IPS-18c (cell line): ENCODE data around the gene SEC24D.
A peak's percentile ranks its signal among the peaks of the same experiment; 100 is the strongest.

ENCODE experiments used
- H3K4me3 ChIP-seq: 2 replicates; pipeline ENCODE4 v1.7.0; 2013; ENCODE audit warnings: low read depth, mild to moderate bottlenecking, low read length, moderate library complexity; ENCODE audit not compliant: insufficient read depth
- H3K9me3 ChIP-seq: one replicate; pipeline ENCODE4 v1.6.1; 2013; ENCODE audit warnings: mild to moderate bottlenecking, low read length, moderate library complexity; ENCODE audit not compliant: control insufficient read depth, insufficient read depth

Gene SEC24D

DNA sequence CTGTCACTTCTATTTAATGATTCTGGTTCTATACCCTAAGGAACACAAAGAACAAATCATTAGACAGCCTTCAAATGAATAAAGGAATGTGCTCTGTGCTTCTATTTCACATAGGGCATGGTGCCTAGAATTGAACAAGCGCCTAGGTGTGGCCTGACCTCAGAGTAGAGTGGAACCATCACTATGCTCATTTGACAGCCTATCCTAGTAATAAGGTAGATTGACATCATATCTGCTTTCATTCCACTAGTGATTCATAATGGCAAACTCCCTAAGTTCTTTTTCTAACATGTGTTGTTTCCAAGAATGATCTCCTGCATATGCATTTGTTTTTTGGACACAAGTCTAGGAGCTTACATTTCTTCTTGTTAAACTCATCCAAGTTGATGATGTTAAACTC, 114.2 kb downstream of the SEC24D start:
- H3K9me3 ChIP-seq, result no peaks in the 10 kb centered on the region
- H3K4me3 ChIP-seq, result no peak overlapping the region

- H3K9me3 ChIP-seq, result no peaks in the 10 kb centered on the region
Measured at GRCh38 chr4:118718511-118719170, 117.3 kb downstream of the SEC24D start.

GRCh38 chr4:118716304-118716703, 119.6 kb downstream of the SEC24D start:
- no peak overlapping the region for H3K4me3 ChIP-seq
- H3K9me3 ChIP-seq, result no peaks in the 10 kb centered on the region

More at GRCh38 chr4:118718511-118719170, 117.3 kb downstream of the SEC24D start:
- no peak overlapping the region for H3K4me3 ChIP-seq

GRCh38 chr4:118714682-118715081, 121.2 kb downstream of the SEC24D start:
- Histone ChIP-seq H3K4me3 (no peak overlapping the region), H3K9me3 (no peaks in the 10 kb centered on the region)

GRCh38 chr4:118712872-118713271, 123.1 kb downstream of the SEC24D start:
- no peak overlapping the region for H3K4me3 ChIP-seq
- no peaks in the 10 kb centered on the region for H3K9me3 ChIP-seq

GRCh38 chr4:118711052-118711451, 124.9 kb downstream of the SEC24D start:
- Histone ChIP-seq H3K9me3 (no peaks in the 10 kb centered on the region), H3K4me3 (no peak overlapping the region)

DNA sequence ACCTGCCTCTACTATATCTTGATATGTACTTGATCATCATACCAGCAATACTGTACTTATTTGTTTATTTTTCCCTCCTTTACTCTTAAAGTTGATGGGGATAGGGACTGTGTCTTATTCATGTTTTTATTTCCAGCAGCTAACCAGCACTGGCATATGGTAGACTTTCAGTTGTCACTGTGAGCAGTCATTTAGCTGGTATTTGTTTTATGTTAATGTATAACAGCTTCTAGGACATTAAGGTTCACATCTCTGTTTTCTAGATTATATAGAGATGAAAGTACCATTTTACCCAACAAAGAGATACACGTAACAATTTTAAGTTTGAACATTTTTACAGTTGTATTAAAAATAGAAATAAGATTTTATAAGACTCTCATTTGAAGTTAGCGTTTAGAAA, 132.8 kb downstream of the SEC24D start:
- no peak overlapping the region for H3K4me3 ChIP-seq
- no peaks in the 10 kb centered on the region for H3K9me3 ChIP-seq

GRCh38 chr4:118684873-118685811, 150.8 kb downstream of the SEC24D start, which contains the start of gene METTL14:
METTL14 (plus strand) TSS chr4:118685392; CDS start chr4:118685535, 143 bp downstream.
- Histone ChIP-seq H3K4me3 (peak within 1 kb of the TSS; percentile 64), H3K9me3 (peaks cover 2% of the 10 kb centered on the region)

DNA sequence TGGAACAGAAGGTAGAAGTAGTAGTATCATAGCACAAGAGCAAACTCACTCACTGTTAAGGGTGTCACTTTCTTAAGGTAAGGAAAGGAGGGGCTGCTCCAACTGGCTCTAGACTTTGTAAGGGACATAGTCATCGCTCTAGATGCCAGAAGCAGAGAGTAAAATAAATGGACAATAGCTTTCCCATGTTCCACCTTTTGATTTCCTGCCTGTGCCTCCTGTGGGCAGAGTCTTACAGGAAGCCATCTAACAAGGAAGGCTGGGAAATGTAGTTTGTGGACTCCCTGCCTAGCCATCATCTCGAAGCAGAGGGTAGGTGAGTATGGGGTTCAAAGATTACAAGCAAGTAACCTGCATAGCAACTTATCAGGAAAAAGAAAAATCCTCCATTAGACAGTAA, 152.4 kb downstream of the SEC24D start:
- H3K9me3 ChIP-seq, result no peaks in the 10 kb centered on the region
- H3K4me3 ChIP-seq, result no peak overlapping the region

- Histone ChIP-seq H3K4me3 (no peak overlapping the region), H3K9me3 (no peaks in the 10 kb centered on the region)
Measured at GRCh38 chr4:118682928-118683327, 153.0 kb downstream of the SEC24D start.

DNA sequence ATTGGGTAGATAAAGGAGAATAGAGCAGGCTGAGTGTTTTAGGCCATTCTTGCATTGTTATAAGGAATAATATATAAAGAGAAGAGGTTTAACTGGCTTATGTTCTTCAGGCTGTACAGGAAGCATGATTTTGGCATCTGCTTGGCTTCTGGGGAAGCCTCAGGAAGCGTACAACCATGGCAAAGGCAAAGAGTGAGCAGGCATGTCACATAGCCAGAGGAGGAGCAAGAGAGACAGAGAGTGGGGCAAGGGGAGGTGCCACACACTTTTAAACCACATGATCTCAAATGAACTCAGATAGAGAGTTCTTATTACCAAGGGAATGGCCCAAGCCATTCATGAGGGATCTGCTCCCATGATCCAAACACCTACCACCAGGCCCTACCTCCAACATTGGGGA, 155.1 kb downstream of the SEC24D start:
- H3K9me3 ChIP-seq, result no peaks in the 10 kb centered on the region
- no peak overlapping the region for H3K4me3 ChIP-seq

- Histone ChIP-seq H3K4me3 (no peak overlapping the region), H3K9me3 (no peaks in the 10 kb centered on the region)
Measured at GRCh38 chr4:118676128-118676527, 159.8 kb downstream of the SEC24D start.
